WTC11 (cell line): Measurements from ENCODE around the gene SCN8A. TPM values are rescaled to one million over a fixed set of nuclear protein-coding genes. Genes with fewer than 3 reads are reported as not detected.
A peak's percentile ranks its signal among the peaks of the same experiment; 100 is the strongest.

ENCODE experiments used
- ATAC-seq: fragments of 200-7000 bp; cut with Tn5 transposase; 2 replicates; pipeline ENCODE4 v1.10.0; 2021; ENCODE audit warnings: mild to moderate bottlenecking, moderate library complexity
- CTCF ChIA-PET: fragments of 300-600 bp; sonication (Branson Sonifier 250); formaldehyde crosslinking; loops from one replicate; lab custom pipeline; 2021; ENCODE audit warnings: antibody characterized with exemption; lab: Charles Lee
- POLR2A ChIA-PET: fragments of 350-600 bp; sonication (Branson Sonifier 250); formaldehyde crosslinking; loops from one replicate; lab custom pipeline; 2021; ENCODE audit warnings: antibody characterized with exemption; lab: Charles Lee
- DNase-seq: peaks from one replicate; pipeline ENCODE4 v3.0.0; 2021; ENCODE audit warnings: low spot score
- H3K27ac Mint-ChIP-seq: 2 replicates; pipeline ENCODE4 v1.8.0; 2021; ENCODE audit warnings: mixed read lengths
- H3K27me3 Mint-ChIP-seq: 2 replicates; pipeline ENCODE4 v1.8.0; 2021; ENCODE audit warnings: low read depth, mild to moderate bottlenecking, moderate library complexity, mixed read lengths
- H3K36me3 Mint-ChIP-seq: 2 replicates; pipeline ENCODE4 v1.8.0; 2021; ENCODE audit warnings: mixed read lengths
- H3K4me1 Mint-ChIP-seq: 2 replicates; pipeline ENCODE4 v1.8.0; 2022; ENCODE audit warnings: mixed read lengths
- H3K4me3 Mint-ChIP-seq: 2 replicates; pipeline ENCODE4 v1.8.0; 2021; ENCODE audit warnings: mild to moderate bottlenecking, moderate library complexity, mixed read lengths
- H3K9me3 Mint-ChIP-seq: 2 replicates; pipeline ENCODE4 v1.8.0; 2021; ENCODE audit warnings: mixed read lengths
- ARID4B ChIP-seq: sonication (generic); formaldehyde crosslinking; IDR thresholded peaks from 2 replicates; pipeline ENCODE4 v1.8.0; 2023; ENCODE audit warnings: missing genetic modification reagents, mild to moderate bottlenecking, borderline replicate concordance
- ATF3 ChIP-seq: sonication (generic); formaldehyde crosslinking; conservative IDR thresholded peaks from 2 replicates; pipeline ENCODE4 v1.8.1; 2022; ENCODE audit warnings: mild to moderate bottlenecking, missing genetic modification reagents
- ATF6 ChIP-seq: sonication (generic); formaldehyde crosslinking; IDR thresholded peaks from 2 replicates; pipeline ENCODE4 v1.8.1; 2023; ENCODE audit warnings: mild to moderate bottlenecking, missing genetic modification reagents
- E2F5 ChIP-seq: sonication (generic); formaldehyde crosslinking; IDR thresholded peaks from 2 replicates; pipeline ENCODE4 v1.8.1; 2022; ENCODE audit warnings: mild to moderate bottlenecking, moderate library complexity, missing genetic modification reagents
- ELF4 ChIP-seq: sonication (generic); formaldehyde crosslinking; IDR thresholded peaks from 2 replicates; pipeline ENCODE4 v1.8.1; 2022; ENCODE audit warnings: low read depth, mild to moderate bottlenecking, moderate library complexity, missing genetic modification reagents
- ETV6 ChIP-seq: sonication (generic); formaldehyde crosslinking; IDR thresholded peaks from 2 replicates; pipeline ENCODE4 v1.8.1; 2022; ENCODE audit warnings: mild to moderate bottlenecking, missing genetic modification reagents
- FOXP1 ChIP-seq: sonication (generic); formaldehyde crosslinking; IDR thresholded peaks from 2 replicates; pipeline ENCODE4 v1.8.0; 2022; ENCODE audit warnings: missing genetic modification reagents, mild to moderate bottlenecking, moderate library complexity, borderline replicate concordance
- GABPB1 ChIP-seq: sonication (generic); formaldehyde crosslinking; IDR thresholded peaks from 2 replicates; pipeline ENCODE4 v1.8.1; 2023; ENCODE audit warnings: mild to moderate bottlenecking, missing genetic modification reagents
- GRHL2 ChIP-seq: fragments of 250-450 bp; sonication (Bioruptor Pico); IDR thresholded peaks from 2 replicates; pipeline ENCODE4 v1.8.0; 2022; ENCODE audit warnings: mild to moderate bottlenecking, moderate library complexity; ENCODE audit not compliant: insufficient replicate concordance, severe bottlenecking
- HMGA2 ChIP-seq: fragments of 250-450 bp; sonication (Bioruptor Pico); IDR thresholded peaks from 2 replicates; pipeline ENCODE4 v1.4.0; 2021; ENCODE audit warnings: mild to moderate bottlenecking, moderate library complexity
- HMGXB4 ChIP-seq: sonication (generic); formaldehyde crosslinking; IDR thresholded peaks from 2 replicates; pipeline ENCODE4 v1.8.1; 2023; ENCODE audit warnings: mild to moderate bottlenecking, moderate library complexity, missing genetic modification reagents
- IRF2 ChIP-seq: sonication (generic); formaldehyde crosslinking; IDR thresholded peaks from 2 replicates; pipeline ENCODE4 v1.8.0; 2022; ENCODE audit warnings: low read depth, missing genetic modification reagents, borderline replicate concordance
- MYBL2 ChIP-seq: sonication (generic); formaldehyde crosslinking; IDR thresholded peaks from 2 replicates; pipeline ENCODE4 v1.8.1; 2023; ENCODE audit warnings: mild to moderate bottlenecking, moderate library complexity, missing genetic modification reagents
- PREB ChIP-seq: sonication (generic); formaldehyde crosslinking; IDR thresholded peaks from 2 replicates; pipeline ENCODE4 v1.8.1; 2022; ENCODE audit warnings: mild to moderate bottlenecking, missing genetic modification reagents, moderate library complexity, borderline replicate concordance
- SOX15 ChIP-seq: fragments of 250-450 bp; sonication (Bioruptor Pico); IDR thresholded peaks from 2 replicates; pipeline ENCODE4 v1.9.0; 2021; ENCODE audit warnings: mild to moderate bottlenecking
- ZBTB43 ChIP-seq: sonication (generic); formaldehyde crosslinking; IDR thresholded peaks from 2 replicates; pipeline ENCODE4 v1.8.1; 2023; ENCODE audit warnings: mild to moderate bottlenecking, missing genetic modification reagents
- ZNF138 ChIP-seq: sonication (generic); formaldehyde crosslinking; conservative IDR thresholded peaks from 2 replicates; pipeline ENCODE4 v1.8.1; 2022; ENCODE audit warnings: mild to moderate bottlenecking, moderate library complexity, missing genetic modification reagents
- ZNF281 ChIP-seq: sonication (generic); formaldehyde crosslinking; IDR thresholded peaks from 2 replicates; pipeline ENCODE4 v1.8.0; 2023; ENCODE audit warnings: mild to moderate bottlenecking, missing genetic modification reagents
- total RNA-seq: library from RNA; stranded (reverse); gene quantifications from 3 replicates; pipeline ENCODE4 v1.2.3, GENCODE V29; 2021

The SCN8A gene
- total RNA-seq, 1 experiment from 2014 or later: 14.4 TPM

- Mint-ChIP-seq H3K27ac (no peak overlapping the region), H3K4me3 (no peak overlapping the region), H3K36me3 (no peaks in the 10 kb centered on the region)
- CTCF ChIA-PET: no interaction called here
- ATAC-seq: no peak
- POLR2A ChIA-PET: interaction anchor here (0.5 kb wide), 1 partner anchor 206 kb away, joined by 3 read pairs; no protein-coding TSS in a partner anchor
- TF ChIP-seq ARID4B (CRISPR knock-in tag) (no peak), GABPB1 (CRISPR knock-in tag) (peak; percentile 89)
- TF ChIP-seq, all 79 proteins: peak for 1
- no peaks in the 10 kb centered on the region for H3K27me3 Mint-ChIP-seq
- H3K4me1 Mint-ChIP-seq: peaks cover 25% of the 10 kb centered on the region
- H3K9me3 Mint-ChIP-seq: no peaks in the 10 kb centered on the region
- no peak for DNase-seq
These were observed 92.8 kb downstream of the SCN8A start for GRCh38 chr12:51683763-51684357.

- no peak overlapping the region for H3K4me3 Mint-ChIP-seq
- no peak; the same call in 1 of the 2 replicates for ATAC-seq
- CTCF ChIA-PET: interaction anchor here (0.7 to 1.3 kb wide), 2 partner anchors 153 to 236 kb away, joined by 3 to 4 read pairs; no protein-coding TSS in a partner anchor
- TF ChIP-seq ZNF138 (CRISPR knock-in tag) (no peak), HMGA2 (CRISPR knock-in tag) (no peak), ELF4 (CRISPR knock-in tag) (no peak), PREB (CRISPR knock-in tag) (no peak), ATF3 (CRISPR knock-in tag) (no peak), MYBL2 (CRISPR knock-in tag) (no peak), FOXP1 (no peak), ETV6 (CRISPR knock-in tag) (no peak), GABPB1 (CRISPR knock-in tag) (no peak), ZNF281 (no peak), HMGXB4 (CRISPR knock-in tag) (no peak), IRF2 (CRISPR knock-in tag) (no peak), SOX15 (CRISPR knock-in tag) (no peak), ZBTB43 (no peak), GRHL2 (no peak), ATF6 (CRISPR knock-in tag) (no peak), E2F5 (CRISPR knock-in tag) (no peak)
These were observed 95.7 kb downstream of the SCN8A start for GRCh38 chr12:51686727-51687126.

More at GRCh38 chr12:51686727-51687126, 95.7 kb downstream of the SCN8A start:
- no peaks in the 10 kb centered on the region for H3K27me3 Mint-ChIP-seq
- DNase-seq: no peak
- H3K36me3 Mint-ChIP-seq: no peaks in the 10 kb centered on the region
- H3K4me1 Mint-ChIP-seq: peaks cover 25% of the 10 kb centered on the region
- no peak overlapping the region; the same call in 1 of the 2 replicates for H3K27ac Mint-ChIP-seq
- POLR2A ChIA-PET: no interaction called here
- H3K9me3 Mint-ChIP-seq: no peaks in the 10 kb centered on the region
